Suprapubic skin (tissue), 4 donors: ENCODE measurements around the gene LYST. TPM values are rescaled to one million over a fixed set of nuclear protein-coding genes. Genes with fewer than 3 reads are reported as not detected.

Experiments
- DNase-seq, 2 donors: peaks; one replicate each; pipeline ENCODE4 v3.0.0-alpha.2; 2019; ENCODE audit warnings: low spot score in 2 of 2
- H3K27ac ChIP-seq: fragments of 200-600 bp; sonication (generic); one replicate; pipeline ENCODE4 v1.5.1; 2019
- H3K27me3 ChIP-seq: fragments of 200-600 bp; sonication (generic); one replicate; pipeline ENCODE4 v1.5.1; 2019
- H3K36me3 ChIP-seq: fragments of 200-600 bp; sonication (generic); one replicate; pipeline ENCODE4 v1.5.1; 2019
- H3K4me1 ChIP-seq: fragments of 200-600 bp; sonication (generic); one replicate; pipeline ENCODE4 v1.5.1; 2019
- H3K4me3 ChIP-seq: fragments of 200-600 bp; sonication (generic); one replicate; pipeline ENCODE4 v1.5.1; 2019; ENCODE audit warnings: mild to moderate bottlenecking
- H3K9me3 ChIP-seq: fragments of 200-600 bp; sonication (generic); one replicate; pipeline ENCODE4 v1.5.1; 2019
- EP300 ChIP-seq: sonication (generic); formaldehyde crosslinking; IDR thresholded peaks from one replicate; pipeline ENCODE4 v1.6.1; 2017; ENCODE audit warnings: antibody characterized with exemption
- POLR2A ChIP-seq, 2 donors: fragments of 450-650 bp; IDR thresholded peaks; one replicate each; pipeline ENCODE4 v1.6.1; 2017; ENCODE audit warnings: antibody characterized with exemption in 2 of 2, mild to moderate bottlenecking in 2 of 2, moderate library complexity in 2 of 2
- POLR2AphosphoS5 ChIP-seq, 3 donors: sonication (generic); formaldehyde crosslinking; IDR thresholded peaks; one replicate each; pipeline ENCODE4 v1.6.1; 2017; ENCODE audit warnings: antibody characterized with exemption in 3 of 3
- WGBS: methylation state at CpG from one replicate; pipeline ENCODE4 v1.1.5; 2018; 5-methylcytosine and 5-hydroxymethylcytosine counted together
- total RNA-seq, 4 donors: library from RNA; depleted of rRNA; stranded (reverse); fragments of >200 nt; gene quantifications; one replicate each; pipeline ENCODE4 v1.1.0, GENCODE V29; 2016
- TF ChIP-seq, protein P1 (sequence below), 2 donors: fragments of 200-600 bp in 1 of 2; fragments of 450-650 bp in 1 of 2; sonication (generic) in 1 of 2; IDR thresholded peaks; one replicate each; pipeline ENCODE4 v1.5.1; 2016 to 2019; ENCODE audit warnings: antibody characterized with exemption in 2 of 2, mild to moderate bottlenecking in 1 of 2, moderate library complexity in 1 of 2

The LYST gene
- total RNA-seq, 4 donors from 2014 or later = 40.1 to 118 (median 68.8) TPM

DNA sequence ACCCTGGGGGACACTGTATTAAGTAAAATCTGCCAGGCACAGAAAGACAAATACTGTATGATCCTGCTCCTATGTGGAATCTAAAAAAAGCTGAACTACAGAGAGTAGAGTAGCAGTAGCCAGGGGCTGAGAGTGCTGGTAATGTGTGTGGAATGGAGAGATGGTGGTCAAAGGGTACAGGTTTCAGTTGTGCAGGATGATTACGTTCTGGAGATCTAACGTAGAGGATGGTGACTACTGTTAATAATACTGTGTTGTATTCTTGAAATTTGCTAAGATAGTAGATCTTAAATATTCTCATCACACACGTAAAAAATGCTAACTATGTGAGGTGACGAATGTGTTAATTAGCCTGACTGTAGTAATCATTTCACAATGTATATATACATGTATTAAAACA is 177.3 kb downstream of the LYST start:
- H3K4me3 ChIP-seq = no peak overlapping the region
- no peaks in the 10 kb centered on the region for H3K4me1 ChIP-seq
- H3K9me3 ChIP-seq = no peaks in the 10 kb centered on the region
- H3K36me3 ChIP-seq = peaks cover 69% of the 10 kb centered on the region
- H3K27ac ChIP-seq = no peak overlapping the region
- H3K27me3 ChIP-seq = no peaks in the 10 kb centered on the region
- 91% methylated on average over 4 of the region's 4 CpGs for WGBS
- DNase-seq = no peak
- TF ChIP-seq POLR2AphosphoS5 (IDR thresholded peaks at IDR 0.05) = no peak
- TF ChIP-seq, protein P1, sequence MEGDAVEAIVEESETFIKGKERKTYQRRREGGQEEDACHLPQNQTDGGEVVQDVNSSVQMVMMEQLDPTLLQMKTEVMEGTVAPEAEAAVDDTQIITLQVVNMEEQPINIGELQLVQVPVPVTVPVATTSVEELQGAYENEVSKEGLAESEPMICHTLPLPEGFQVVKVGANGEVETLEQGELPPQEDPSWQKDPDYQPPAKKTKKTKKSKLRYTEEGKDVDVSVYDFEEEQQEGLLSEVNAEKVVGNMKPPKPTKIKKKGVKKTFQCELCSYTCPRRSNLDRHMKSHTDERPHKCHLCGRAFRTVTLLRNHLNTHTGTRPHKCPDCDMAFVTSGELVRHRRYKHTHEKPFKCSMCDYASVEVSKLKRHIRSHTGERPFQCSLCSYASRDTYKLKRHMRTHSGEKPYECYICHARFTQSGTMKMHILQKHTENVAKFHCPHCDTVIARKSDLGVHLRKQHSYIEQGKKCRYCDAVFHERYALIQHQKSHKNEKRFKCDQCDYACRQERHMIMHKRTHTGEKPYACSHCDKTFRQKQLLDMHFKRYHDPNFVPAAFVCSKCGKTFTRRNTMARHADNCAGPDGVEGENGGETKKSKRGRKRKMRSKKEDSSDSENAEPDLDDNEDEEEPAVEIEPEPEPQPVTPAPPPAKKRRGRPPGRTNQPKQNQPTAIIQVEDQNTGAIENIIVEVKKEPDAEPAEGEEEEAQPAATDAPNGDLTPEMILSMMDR (IDR thresholded peaks at IDR 0.05) = no peak
- no peak for TF ChIP-seq POLR2A (IDR thresholded peaks at IDR 0.05)
- TF ChIP-seq EP300 = no peak

DNA sequence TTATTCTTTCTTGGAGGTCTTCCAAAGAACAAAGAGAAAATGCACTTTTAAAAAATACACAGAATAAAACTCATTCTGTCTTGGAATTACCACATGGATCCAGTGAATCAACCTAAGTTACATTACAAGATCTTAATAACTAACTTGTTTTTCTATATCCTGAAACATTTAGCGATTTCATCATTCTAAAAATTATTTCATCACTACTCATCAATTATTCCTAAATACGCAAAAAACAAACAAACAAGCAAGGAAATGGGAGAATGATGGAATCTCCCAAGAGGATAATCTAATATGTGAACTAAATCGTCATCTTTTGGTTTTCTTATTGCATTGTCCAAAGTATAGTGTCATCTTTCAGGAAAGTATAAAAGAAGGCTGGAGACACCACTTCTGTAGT is 178.6 kb downstream of the LYST start:
- H3K36me3 ChIP-seq = peaks cover 63% of the 10 kb centered on the region
- TF ChIP-seq, protein P1 (IDR thresholded peaks at IDR 0.05) = no peak
- no peak for TF ChIP-seq EP300
- no peak for TF ChIP-seq POLR2A (IDR thresholded peaks at IDR 0.05)
- TF ChIP-seq POLR2AphosphoS5 (IDR thresholded peaks at IDR 0.05) = no peak
- no peak for DNase-seq
- no peaks in the 10 kb centered on the region for H3K27me3 ChIP-seq
- no peaks in the 10 kb centered on the region for H3K4me1 ChIP-seq
- H3K4me3 ChIP-seq = no peak overlapping the region
- H3K9me3 ChIP-seq = no peaks in the 10 kb centered on the region
- WGBS = 87% methylated on average over 3 of the region's 3 CpGs
- no peak overlapping the region for H3K27ac ChIP-seq

- WGBS = 88% methylated on average over 1 of the region's 1 CpG
- TF ChIP-seq POLR2A (IDR thresholded peaks at IDR 0.05) (no peak), POLR2AphosphoS5 (IDR thresholded peaks at IDR 0.05) (no peak), EP300 (no peak)
- TF ChIP-seq, protein P1 (IDR thresholded peaks at IDR 0.05) = no peak
- DNase-seq = no peak
- H3K36me3 ChIP-seq = peaks cover 53% of the 10 kb centered on the region
- no peak overlapping the region for H3K4me3 ChIP-seq
- H3K27me3 ChIP-seq = no peaks in the 10 kb centered on the region
- H3K4me1 ChIP-seq = no peaks in the 10 kb centered on the region
- H3K27ac ChIP-seq = no peak overlapping the region
- no peaks in the 10 kb centered on the region for H3K9me3 ChIP-seq
Observed at GRCh38 chr1:235683653-235684052, 183.1 kb downstream of the LYST start.

- no peaks in the 10 kb centered on the region for H3K4me1 ChIP-seq
- H3K27ac ChIP-seq = no peak overlapping the region
- WGBS = 96% methylated on average over 3 of the region's 3 CpGs
- no peak overlapping the region for H3K4me3 ChIP-seq
- peaks cover 52% of the 10 kb centered on the region for H3K36me3 ChIP-seq
- no peaks in the 10 kb centered on the region for H3K9me3 ChIP-seq
- no peaks in the 10 kb centered on the region for H3K27me3 ChIP-seq
- no peak for DNase-seq
- TF ChIP-seq EP300 = no peak
- TF ChIP-seq, protein P1 (IDR thresholded peaks at IDR 0.05) = no peak
- no peak for TF ChIP-seq POLR2A (IDR thresholded peaks at IDR 0.05)
- TF ChIP-seq POLR2AphosphoS5 (IDR thresholded peaks at IDR 0.05) = no peak
Observed at GRCh38 chr1:235682216-235682615, 184.5 kb downstream of the LYST start.

DNA sequence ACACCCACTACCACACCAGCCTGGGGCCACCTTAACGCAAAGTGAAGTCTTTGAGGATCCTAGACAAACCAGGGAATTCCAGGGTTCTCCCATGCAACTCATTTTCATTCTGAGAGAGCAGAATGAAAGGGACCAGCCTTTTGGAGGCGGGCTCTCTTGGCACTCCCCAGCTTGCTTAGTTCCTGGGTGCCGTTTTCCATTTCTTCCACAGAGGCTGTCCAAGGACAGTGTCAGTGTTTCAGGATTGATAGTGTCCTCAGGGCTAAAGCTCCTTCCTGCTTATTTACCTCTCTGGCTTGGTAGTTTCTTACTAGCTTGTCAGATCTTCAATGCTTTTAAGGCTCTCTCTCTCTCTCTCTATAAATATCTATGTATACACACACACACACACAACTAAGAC is 187.1 kb downstream of the LYST start:
- Histone ChIP-seq H3K36me3 (peaks cover 58% of the 10 kb centered on the region), H3K27me3 (no peaks in the 10 kb centered on the region), H3K9me3 (no peaks in the 10 kb centered on the region), H3K27ac (no peak overlapping the region), H3K4me1 (no peaks in the 10 kb centered on the region), H3K4me3 (no peak overlapping the region)
- DNase-seq = no peak
- TF ChIP-seq POLR2A (IDR thresholded peaks at IDR 0.05) = no peak
- TF ChIP-seq POLR2AphosphoS5 (IDR thresholded peaks at IDR 0.05) = no peak
- 84% methylated on average over 3 of the region's 3 CpGs for WGBS

DNA sequence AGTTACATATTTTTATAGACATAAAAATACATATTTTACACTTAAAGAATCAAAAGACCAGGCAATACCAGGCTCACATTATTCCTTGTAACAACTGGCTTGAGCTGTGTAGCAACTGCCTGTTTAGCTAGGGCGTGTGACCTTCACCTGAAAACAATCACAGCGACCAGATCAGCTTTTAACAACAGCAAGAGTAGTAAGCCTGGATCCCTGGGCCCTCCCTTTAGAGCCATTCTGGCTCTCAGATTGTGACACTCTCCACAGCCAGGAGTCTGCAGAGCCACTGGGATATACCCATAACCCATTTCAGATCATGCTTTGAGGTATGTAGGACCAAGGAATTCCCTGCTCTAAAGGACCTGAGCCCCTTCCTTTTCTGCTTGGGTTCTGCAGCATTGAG is 187.7 kb downstream of the LYST start:
- Histone ChIP-seq H3K27ac (no peak overlapping the region), H3K36me3 (peaks cover 58% of the 10 kb centered on the region), H3K4me3 (no peak overlapping the region), H3K27me3 (no peaks in the 10 kb centered on the region), H3K4me1 (no peaks in the 10 kb centered on the region), H3K9me3 (no peaks in the 10 kb centered on the region)
- TF ChIP-seq, protein P1 (IDR thresholded peaks at IDR 0.05) = no peak
- no peak for TF ChIP-seq EP300
- no peak for TF ChIP-seq POLR2AphosphoS5 (IDR thresholded peaks at IDR 0.05)
- no peak for TF ChIP-seq POLR2A (IDR thresholded peaks at IDR 0.05)
- DNase-seq = no peak
- WGBS = 88% methylated on average over 2 of the region's 2 CpGs
